ENCODE results near the gene FLNB. TPM values are rescaled to one million over a fixed set of nuclear protein-coding genes. Genes with fewer than 3 reads are reported as not detected.
A peak's percentile ranks its signal among the peaks of the same experiment; 100 is the strongest.

Gene FLNB
- total RNA-seq, 1 donor from 2014 or later: 34.8 TPM

DNA sequence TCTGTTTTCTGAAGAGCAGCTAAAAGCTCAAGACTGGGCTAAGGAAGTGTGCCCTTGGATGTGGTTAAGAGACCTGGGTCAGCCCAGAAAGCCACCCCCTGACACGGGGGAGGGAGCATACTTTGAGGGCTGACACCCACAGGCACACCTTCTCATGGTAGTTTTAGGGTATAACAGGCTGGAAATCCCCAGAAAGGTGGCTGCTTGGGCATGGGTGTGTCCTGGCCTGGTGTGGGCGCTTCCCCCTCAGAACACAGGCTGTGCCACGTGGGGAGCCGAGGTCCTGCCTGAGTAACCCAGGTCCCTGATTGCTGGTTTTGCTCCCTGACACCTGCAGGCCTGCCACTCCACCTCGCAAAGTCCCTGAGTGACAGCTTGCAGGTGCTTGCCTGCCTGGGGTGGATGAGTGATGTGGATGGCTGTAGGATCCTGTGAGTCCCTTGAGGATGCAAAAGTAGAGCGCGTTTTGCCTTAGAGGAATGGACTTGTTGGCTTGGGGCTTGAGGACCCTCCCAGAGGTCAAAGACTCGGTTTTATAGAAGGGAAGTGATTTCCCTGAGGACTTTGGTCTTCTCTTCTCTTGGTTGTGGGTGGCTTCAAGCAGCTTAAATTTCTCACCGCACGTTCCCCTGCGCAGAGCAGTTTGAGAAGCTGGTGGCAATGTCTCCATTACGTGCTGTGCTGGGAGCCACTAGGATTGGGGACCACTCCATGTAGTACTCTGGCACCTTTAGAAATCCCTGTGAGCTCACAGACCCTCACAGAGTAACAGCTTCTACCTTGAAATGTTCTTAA lies 108.1 kb downstream of the FLNB start:
- H3K36me3 ChIP-seq: peaks cover 48% of the 10 kb centered on the region

DNA sequence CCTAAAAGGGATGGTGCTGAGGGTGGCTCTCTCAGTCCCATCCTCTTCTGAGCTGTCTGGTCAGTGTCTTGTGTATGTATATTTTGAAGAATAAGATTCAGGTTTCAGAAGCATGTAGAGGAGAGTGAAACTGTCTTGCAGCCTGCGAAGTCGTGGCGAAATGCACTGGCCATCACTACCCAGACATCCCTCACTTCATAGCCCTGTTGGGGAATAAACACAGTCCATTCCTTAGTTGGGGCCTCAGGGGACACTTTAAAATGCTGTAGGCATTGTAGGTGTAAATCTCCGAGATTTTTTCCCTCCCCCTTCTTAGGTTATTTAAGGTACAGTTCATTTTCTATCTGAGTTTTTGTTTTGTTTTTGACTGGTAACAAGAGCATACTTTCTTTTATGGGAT lies 108.8 kb downstream of the FLNB start:
- Histone ChIP-seq H3K4me1 (peaks cover 57% of the 10 kb centered on the region), H3K36me3 (peaks cover 45% of the 10 kb centered on the region), H3K27me3 (ENCODE audit: low read depth) (no peaks in the 10 kb centered on the region), H3K4me3 (no peak overlapping the region), H3K27ac (replicated peaks) (peak overlapping the region; percentile 38), H3K9me3 (replicated peaks) (no peaks in the 10 kb centered on the region)
- no peak for DNase-seq
- TF ChIP-seq, protein P1, sequence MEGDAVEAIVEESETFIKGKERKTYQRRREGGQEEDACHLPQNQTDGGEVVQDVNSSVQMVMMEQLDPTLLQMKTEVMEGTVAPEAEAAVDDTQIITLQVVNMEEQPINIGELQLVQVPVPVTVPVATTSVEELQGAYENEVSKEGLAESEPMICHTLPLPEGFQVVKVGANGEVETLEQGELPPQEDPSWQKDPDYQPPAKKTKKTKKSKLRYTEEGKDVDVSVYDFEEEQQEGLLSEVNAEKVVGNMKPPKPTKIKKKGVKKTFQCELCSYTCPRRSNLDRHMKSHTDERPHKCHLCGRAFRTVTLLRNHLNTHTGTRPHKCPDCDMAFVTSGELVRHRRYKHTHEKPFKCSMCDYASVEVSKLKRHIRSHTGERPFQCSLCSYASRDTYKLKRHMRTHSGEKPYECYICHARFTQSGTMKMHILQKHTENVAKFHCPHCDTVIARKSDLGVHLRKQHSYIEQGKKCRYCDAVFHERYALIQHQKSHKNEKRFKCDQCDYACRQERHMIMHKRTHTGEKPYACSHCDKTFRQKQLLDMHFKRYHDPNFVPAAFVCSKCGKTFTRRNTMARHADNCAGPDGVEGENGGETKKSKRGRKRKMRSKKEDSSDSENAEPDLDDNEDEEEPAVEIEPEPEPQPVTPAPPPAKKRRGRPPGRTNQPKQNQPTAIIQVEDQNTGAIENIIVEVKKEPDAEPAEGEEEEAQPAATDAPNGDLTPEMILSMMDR (IDR thresholded peaks at IDR 0.05; ENCODE audit: borderline replicate concordance): no peak
- intact Hi-C loops (cut with micrococcal nuclease): no loop called here

More for the DNA sequence above, 108.1 kb downstream of the FLNB start:
- DNase-seq: no peak
- intact Hi-C loops (cut with micrococcal nuclease): no loop called here
- no peak overlapping the region for H3K4me3 ChIP-seq
- TF ChIP-seq, protein P1 (IDR thresholded peaks at IDR 0.05; ENCODE audit: borderline replicate concordance): no peak
- H3K4me1 ChIP-seq: peaks cover 55% of the 10 kb centered on the region
- H3K9me3 ChIP-seq (replicated peaks): no peaks in the 10 kb centered on the region
- no peaks in the 10 kb centered on the region for H3K27me3 ChIP-seq (ENCODE audit: low read depth)
- H3K27ac ChIP-seq (replicated peaks): peak overlapping the region; percentile 38

DNA sequence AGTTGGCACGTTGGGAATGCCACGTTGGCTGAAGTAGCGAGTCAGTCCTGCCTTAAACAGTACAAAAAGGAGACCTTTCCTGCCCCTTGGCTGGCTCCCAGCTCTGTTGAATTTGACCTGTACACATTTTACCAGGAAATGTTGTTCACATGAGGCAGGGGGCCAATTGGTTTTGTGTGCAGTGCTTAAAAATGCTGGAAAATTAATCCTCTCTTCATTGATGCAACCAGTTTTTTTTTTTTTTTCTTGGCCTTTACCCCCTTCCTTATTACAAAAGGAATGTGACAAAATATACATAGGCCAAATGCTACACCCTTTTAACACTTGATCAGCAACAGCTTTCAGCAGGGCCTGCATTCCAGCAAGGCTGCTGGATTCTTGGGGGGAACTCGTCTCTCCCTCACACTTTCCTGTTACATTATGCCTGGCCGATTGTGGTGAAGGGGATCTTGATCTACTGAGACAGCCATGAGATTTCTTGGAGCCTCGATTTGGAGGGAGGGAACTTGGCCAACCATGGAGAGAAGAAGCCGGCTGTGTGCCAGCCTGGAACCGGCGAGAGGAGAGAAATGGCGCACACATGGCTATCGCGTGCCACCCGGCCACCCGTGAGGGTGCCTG lies 109.4 kb downstream of the FLNB start:
- peaks cover 57% of the 10 kb centered on the region for H3K4me1 ChIP-seq
- intact Hi-C loops (cut with micrococcal nuclease): no loop called here
- H3K27me3 ChIP-seq (ENCODE audit: low read depth): no peaks in the 10 kb centered on the region
- no peak overlapping the region for H3K4me3 ChIP-seq
- peak; percentile 39 for DNase-seq
- H3K36me3 ChIP-seq: peaks cover 39% of the 10 kb centered on the region
- TF ChIP-seq, protein P1 (IDR thresholded peaks at IDR 0.05; ENCODE audit: borderline replicate concordance): no peak
- peak overlapping the region; percentile 38 for H3K27ac ChIP-seq (replicated peaks)
- no peaks in the 10 kb centered on the region for H3K9me3 ChIP-seq (replicated peaks)

DNA sequence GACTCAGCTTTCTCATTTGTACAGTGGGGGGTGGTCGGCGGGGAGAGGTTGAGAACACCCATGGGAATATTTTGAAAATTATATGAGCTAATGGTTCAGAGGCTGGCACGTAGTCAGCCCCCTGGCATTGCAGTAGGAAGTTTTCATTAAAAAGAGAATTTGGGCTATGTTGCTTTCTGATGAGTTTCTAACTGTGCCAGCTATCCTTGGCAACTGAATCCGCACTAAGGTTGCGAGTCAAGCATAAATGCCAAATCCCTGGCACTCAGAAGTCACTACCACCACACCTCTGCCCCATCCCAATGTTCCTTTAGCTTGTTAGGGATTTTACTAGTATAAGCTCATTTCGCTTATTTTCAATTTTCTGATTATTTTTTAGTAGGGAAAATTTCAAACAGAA lies 111.0 kb downstream of the FLNB start:
- peaks cover 39% of the 10 kb centered on the region for H3K36me3 ChIP-seq
- DNase-seq: no peak
- peaks cover 57% of the 10 kb centered on the region for H3K4me1 ChIP-seq
- H3K9me3 ChIP-seq (replicated peaks): no peaks in the 10 kb centered on the region
- no peak overlapping the region for H3K4me3 ChIP-seq
- intact Hi-C loops (cut with micrococcal nuclease): no loop called here
- H3K27me3 ChIP-seq (ENCODE audit: low read depth): no peaks in the 10 kb centered on the region
- H3K27ac ChIP-seq (replicated peaks): peak overlapping the region; percentile 86
- TF ChIP-seq, protein P1 (IDR thresholded peaks at IDR 0.05; ENCODE audit: borderline replicate concordance): no peak

DNA sequence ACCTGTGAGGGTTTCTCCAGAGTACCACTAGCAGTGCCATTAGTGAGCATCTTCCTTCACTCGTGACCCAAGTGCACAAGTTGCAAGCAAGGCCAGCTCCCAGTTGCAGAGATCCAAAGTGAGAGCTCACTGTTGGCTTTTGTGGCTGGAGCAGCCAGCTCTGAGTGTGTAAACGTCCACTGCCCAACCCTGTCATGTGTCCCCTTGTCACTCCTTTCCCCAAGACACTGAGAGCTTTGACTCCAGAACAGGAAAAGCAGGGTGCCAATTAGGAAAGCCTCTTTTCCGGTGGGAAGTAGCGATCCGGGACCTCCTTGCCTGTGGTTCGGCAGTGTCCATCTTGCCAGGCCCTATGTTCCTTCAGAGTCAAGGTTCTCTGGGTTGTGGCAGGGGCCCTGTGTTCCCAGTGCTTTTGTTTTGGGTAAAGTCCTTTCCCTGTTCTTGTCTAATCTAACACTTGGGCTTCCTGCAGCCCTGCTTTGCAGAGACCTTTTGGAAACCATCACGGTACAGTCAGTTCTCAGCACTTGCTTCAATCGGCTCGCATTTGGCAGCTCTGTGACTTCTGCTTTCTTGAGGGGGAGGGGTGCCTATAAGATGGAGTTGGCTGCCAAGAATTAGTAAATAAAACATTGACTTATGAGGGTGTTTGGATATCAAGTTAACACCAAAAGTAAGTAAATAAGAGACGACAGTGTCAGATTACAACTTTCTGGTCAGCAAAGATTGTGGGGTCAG lies 112.0 kb downstream of the FLNB start:
- intact Hi-C loops (cut with micrococcal nuclease): no loop called here
- peaks cover 57% of the 10 kb centered on the region for H3K4me1 ChIP-seq
- no peak for DNase-seq

More for the DNA sequence above, 112.0 kb downstream of the FLNB start:
- Histone ChIP-seq H3K4me3 (peak overlapping the region; percentile 19), H3K36me3 (peaks cover 42% of the 10 kb centered on the region), H3K27ac (replicated peaks) (peak overlapping the region; percentile 86), H3K9me3 (replicated peaks) (no peaks in the 10 kb centered on the region), H3K27me3 (ENCODE audit: low read depth) (no peaks in the 10 kb centered on the region)
- TF ChIP-seq, protein P1 (IDR thresholded peaks at IDR 0.05; ENCODE audit: borderline replicate concordance): no peak

Measured in left ventricle myocardium inferior (tissue), 1 donor.